HepG2 (cell line): ENCODE results near the gene KIF19. TPM values are rescaled to one million over a fixed set of nuclear protein-coding genes. Genes with fewer than 3 reads are reported as not detected.

Experiments used
- AFF4 ChIP-seq: sonication (generic); formaldehyde crosslinking; IDR thresholded peaks from 2 replicates; pipeline ENCODE4 v1.4.0; 2020; ENCODE audit warnings: missing genetic modification reagents
- AHR ChIP-seq: IDR thresholded peaks from 2 replicates; pipeline ENCODE4 v1.6.1; 2018; ENCODE audit warnings: missing genetic modification reagents, missing compliant biosample characterization
- ASH2L ChIP-seq: fragments of 300-600, 200-600 bp; sonication (generic); IDR thresholded peaks from 2 replicates; pipeline ENCODE4 v1.7.0; 2017; ENCODE audit warnings: low read depth, mild to moderate bottlenecking, moderate library complexity, mixed read lengths, low read length; ENCODE audit not compliant: insufficient read length
- HCFC1 ChIP-seq: fragments of 150-350 bp; IDR thresholded peaks from 2 replicates; pipeline ENCODE4 v1.6.1; 2014; ENCODE audit warnings: low read depth, low read length
- HOXD1 ChIP-seq: sonication (generic); formaldehyde crosslinking; IDR thresholded peaks from 2 replicates; pipeline ENCODE4 v1.5.0; 2020; ENCODE audit warnings: missing genetic modification reagents
- IKZF1 ChIP-seq: fragments of 450-650 bp; IDR thresholded peaks from 2 replicates; pipeline ENCODE4 v1.7.1; 2016
- MAZ ChIP-seq, 2 experiments: sonication (generic) in 1 of 2; formaldehyde crosslinking in 1 of 2; IDR thresholded peaks; 2 replicates each; pipeline versions ENCODE4 v1.5.0 to v1.6.1; 2012 to 2020; ENCODE audit warnings: low read depth in 2 of 2, mild to moderate bottlenecking in 2 of 2, borderline replicate concordance in 1 of 2, improper control_type of control experiment in 1 of 2, low read length in 1 of 2, missing genetic modification reagents in 1 of 2, moderate library complexity in 1 of 2
- POLR2A ChIP-seq, 2 experiments: IDR thresholded peaks; 2 replicates each; pipeline ENCODE4 v1.6.1; 2011; ENCODE audit warnings: low read depth in 2 of 2, low read length in 2 of 2, mild to moderate bottlenecking in 1 of 2, moderate library complexity in 1 of 2; ENCODE audit not compliant: insufficient read depth in 1 of 2
- REST ChIP-seq, 2 experiments: IDR thresholded peaks; 2 replicates each; pipeline ENCODE4 v1.6.1; 2011 to 2012; ENCODE audit warnings: low read length in 2 of 2, borderline replicate concordance in 1 of 2, low read depth in 1 of 2, mild to moderate bottlenecking in 1 of 2, moderate library complexity in 1 of 2
- RXRB ChIP-seq: IDR thresholded peaks from 2 replicates; pipeline ENCODE4 v1.6.1; 2016; ENCODE audit warnings: borderline replicate concordance, missing genetic modification reagents, missing compliant biosample characterization
- ZBTB26 ChIP-seq: IDR thresholded peaks from 2 replicates; pipeline ENCODE4 v1.6.1; 2016; ENCODE audit warnings: missing compliant biosample characterization, missing genetic modification reagents, borderline replicate concordance
- ZBTB33 ChIP-seq: sonication (generic); formaldehyde crosslinking; IDR thresholded peaks from 2 replicates; pipeline ENCODE4 v1.4.0; 2020; ENCODE audit warnings: missing genetic modification reagents
- ZKSCAN1 ChIP-seq: fragments of 150-350 bp; IDR thresholded peaks from 2 replicates; pipeline ENCODE4 v1.6.1; 2014; ENCODE audit warnings: low read length
- ZNF296 ChIP-seq: sonication (generic); formaldehyde crosslinking; conservative IDR thresholded peaks from 2 replicates; pipeline ENCODE4 v1.5.0; 2020; ENCODE audit warnings: mild to moderate bottlenecking, missing genetic modification reagents
- ZNF414 ChIP-seq: sonication (generic); formaldehyde crosslinking; IDR thresholded peaks from 2 replicates; pipeline ENCODE4 v1.5.0; 2020; ENCODE audit warnings: missing genetic modification reagents
- ZNF772 ChIP-seq: sonication (generic); formaldehyde crosslinking; IDR thresholded peaks from 2 replicates; pipeline ENCODE4 v1.5.0; 2020; ENCODE audit warnings: mild to moderate bottlenecking, missing genetic modification reagents
- ZNF878 ChIP-seq: sonication (generic); formaldehyde crosslinking; IDR thresholded peaks from 2 replicates; pipeline ENCODE4 v1.8.1; 2023; ENCODE audit warnings: mild to moderate bottlenecking, missing genetic modification reagents, moderate library complexity
- ZSCAN31 ChIP-seq: sonication (generic); formaldehyde crosslinking; IDR thresholded peaks from 2 replicates; pipeline ENCODE4 v1.5.0; 2020; ENCODE audit warnings: low read depth, mild to moderate bottlenecking, missing genetic modification reagents
- polyA plus RNA-seq, 8 experiments: library from polyadenylated mRNA; depleted of rRNA in 3 of 8; stranded (reverse) in 7 of 8; unstranded in 1 of 8; fragments of >200 nt; fragmentation: Illumina TruSeq in 4 of 8; extraction: Trizol in 4 of 8; gene quantifications; 2 replicates each; pipeline versions ENCODE4 v1.2.1 to v1.2.3, GENCODE V29; 2011 to 2016; ENCODE audit warnings: low read depth in 4 of 8, missing spikeins in 1 of 8, mixed read lengths in 1 of 8; ENCODE audit not compliant: insufficient read depth in 1 of 8
- total RNA-seq, 5 experiments: library from RNA; depleted of rRNA; stranded (reverse); fragments of >200 nt; fragmentation: Illumina TruSeq; extraction: Trizol; gene quantifications; 2 replicates each; pipeline ENCODE4 v1.2.3, GENCODE V29; 2016; ENCODE audit warnings: low read depth in 1 of 5

KIF19 gene
- total and polyA plus RNA-seq, 2 of the 13 experiments (the other 11 are each of a cell fraction or from before 2014, with no cell fraction given), result not detected

- TF ChIP-seq ZBTB26 (CRISPR knock-in tag) (peak; percentile 74; the same call in 1 of the 2 replicates), AHR (CRISPR knock-in tag) (peak; percentile 18; the same call in 1 of the 2 replicates), ZNF414 (CRISPR knock-in tag) (no peak), ZNF772 (CRISPR knock-in tag) (no peak), MAZ (IDR thresholded peaks at IDR 0.05; ENCODE audit: borderline replicate concordance, low read depth, low read length) (peak; percentile 71; the same call in 1 of the 2 replicates), MAZ (CRISPR knock-in tag; IDR thresholded peaks at IDR 0.05; ENCODE audit: low read depth) (no peak; the same call in 1 of the 2 replicates), ZBTB33 (peak; percentile 72), AFF4 (CRISPR knock-in tag) (no peak), IKZF1 (no peak), ZKSCAN1 (peak; percentile 24; the same call in 1 of the 2 replicates), ZSCAN31 (no peak), ZNF878 (CRISPR knock-in tag) (no peak), HCFC1 (no peak), HOXD1 (CRISPR knock-in tag) (no peak), ZNF296 (CRISPR knock-in tag) (no peak), POLR2A (IDR thresholded peaks at IDR 0.05; ENCODE audit: insufficient read depth in 1 of 2, low read depth in 2 of 2, low read length in 2 of 2) (no peak), ASH2L (no peak), REST (IDR thresholded peaks at IDR 0.05; ENCODE audit: borderline replicate concordance in 1 of 2, low read depth in 1 of 2, low read length in 2 of 2) (no peak), RXRB (CRISPR knock-in tag) (peak; percentile 76)
Measured at GRCh38 chr17:74379495-74380085, 53.6 kb downstream of the KIF19 start (continued).
